ENCODE measurements around the gene ATG9A. TPM values are rescaled to one million over a fixed set of nuclear protein-coding genes. Genes with fewer than 3 reads are reported as not detected.
A peak's percentile ranks its signal among the peaks of the same experiment; 100 is the strongest.

The ATG9A gene
- total RNA-seq, 1 donor from 2014 or later = 62.4 TPM

GRCh38 chr2:219230059-219230540, 664 bp upstream of the ATG9A start:
- no peak for DNase-seq (ENCODE audit: extremely low spot score in 2 of 2)

DNA sequence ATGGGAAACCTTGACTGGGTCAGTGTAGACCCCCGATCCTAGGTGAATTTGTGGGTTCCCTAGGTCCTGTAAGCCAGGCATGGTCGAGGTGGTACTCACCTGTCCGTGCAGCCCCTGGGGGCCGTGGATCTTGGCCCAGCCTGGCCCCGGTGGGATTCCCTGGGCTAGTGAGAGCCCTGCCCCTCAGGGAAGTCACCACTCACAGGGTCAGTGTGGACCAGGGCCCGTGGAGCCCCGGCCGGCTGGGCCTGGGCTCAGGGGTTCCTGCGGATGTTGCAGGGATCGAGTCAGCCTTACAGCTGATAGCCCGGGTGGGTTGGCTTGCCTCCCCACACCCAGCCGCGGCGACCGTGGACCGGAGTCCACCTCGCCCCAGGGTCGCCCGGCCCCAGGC, 528 bp downstream of the ATG9A start:
- DNase-seq (ENCODE audit: extremely low spot score in 2 of 2) = peak in 1 of 2 donors; percentile 88
- TF ChIP-seq POLR2A (IDR thresholded peaks at IDR 0.05) = no peak
- TF ChIP-seq, protein P1, sequence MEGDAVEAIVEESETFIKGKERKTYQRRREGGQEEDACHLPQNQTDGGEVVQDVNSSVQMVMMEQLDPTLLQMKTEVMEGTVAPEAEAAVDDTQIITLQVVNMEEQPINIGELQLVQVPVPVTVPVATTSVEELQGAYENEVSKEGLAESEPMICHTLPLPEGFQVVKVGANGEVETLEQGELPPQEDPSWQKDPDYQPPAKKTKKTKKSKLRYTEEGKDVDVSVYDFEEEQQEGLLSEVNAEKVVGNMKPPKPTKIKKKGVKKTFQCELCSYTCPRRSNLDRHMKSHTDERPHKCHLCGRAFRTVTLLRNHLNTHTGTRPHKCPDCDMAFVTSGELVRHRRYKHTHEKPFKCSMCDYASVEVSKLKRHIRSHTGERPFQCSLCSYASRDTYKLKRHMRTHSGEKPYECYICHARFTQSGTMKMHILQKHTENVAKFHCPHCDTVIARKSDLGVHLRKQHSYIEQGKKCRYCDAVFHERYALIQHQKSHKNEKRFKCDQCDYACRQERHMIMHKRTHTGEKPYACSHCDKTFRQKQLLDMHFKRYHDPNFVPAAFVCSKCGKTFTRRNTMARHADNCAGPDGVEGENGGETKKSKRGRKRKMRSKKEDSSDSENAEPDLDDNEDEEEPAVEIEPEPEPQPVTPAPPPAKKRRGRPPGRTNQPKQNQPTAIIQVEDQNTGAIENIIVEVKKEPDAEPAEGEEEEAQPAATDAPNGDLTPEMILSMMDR (IDR thresholded peaks at IDR 0.05) = no peak
- no peak for TF ChIP-seq POLR2AphosphoS5 (IDR thresholded peaks at IDR 0.05; ENCODE audit: insufficient read depth in 1 of 2, low read depth in 1 of 2)
- Histone ChIP-seq H3K9me3 (no peaks in the 10 kb centered on the region), H3K4me3 (peak overlapping the region; percentile 64 to 85), H3K4me1 (peaks cover 46% of the 10 kb centered on the region), H3K36me3 (peaks cover 12 to 53% of the 10 kb centered on the region in 2 donors), H3K27me3 (no peaks in the 10 kb centered on the region), H3K27ac (peak overlapping the region; percentile 83)
- intact Hi-C loops (cut with DNase I) = no loop called here

More at GRCh38 chr2:219230059-219230540, 664 bp upstream of the ATG9A start:
- no peaks in the 10 kb centered on the region for H3K9me3 ChIP-seq
- H3K27me3 ChIP-seq = no peaks in the 10 kb centered on the region
- TF ChIP-seq, protein P1 (IDR thresholded peaks at IDR 0.05) = no peak
- no peak for TF ChIP-seq POLR2A (IDR thresholded peaks at IDR 0.05)
- no peak for TF ChIP-seq POLR2AphosphoS5 (IDR thresholded peaks at IDR 0.05; ENCODE audit: insufficient read depth in 1 of 2, low read depth in 1 of 2)
- H3K4me3 ChIP-seq = peak overlapping the region; percentile 64 to 85
- peak overlapping the region; percentile 83 for H3K27ac ChIP-seq
- intact Hi-C loops (cut with DNase I) = no loop called here
- peaks cover 46% of the 10 kb centered on the region for H3K4me1 ChIP-seq
- peaks cover 4 to 53% of the 10 kb centered on the region in 2 donors for H3K36me3 ChIP-seq

DNA sequence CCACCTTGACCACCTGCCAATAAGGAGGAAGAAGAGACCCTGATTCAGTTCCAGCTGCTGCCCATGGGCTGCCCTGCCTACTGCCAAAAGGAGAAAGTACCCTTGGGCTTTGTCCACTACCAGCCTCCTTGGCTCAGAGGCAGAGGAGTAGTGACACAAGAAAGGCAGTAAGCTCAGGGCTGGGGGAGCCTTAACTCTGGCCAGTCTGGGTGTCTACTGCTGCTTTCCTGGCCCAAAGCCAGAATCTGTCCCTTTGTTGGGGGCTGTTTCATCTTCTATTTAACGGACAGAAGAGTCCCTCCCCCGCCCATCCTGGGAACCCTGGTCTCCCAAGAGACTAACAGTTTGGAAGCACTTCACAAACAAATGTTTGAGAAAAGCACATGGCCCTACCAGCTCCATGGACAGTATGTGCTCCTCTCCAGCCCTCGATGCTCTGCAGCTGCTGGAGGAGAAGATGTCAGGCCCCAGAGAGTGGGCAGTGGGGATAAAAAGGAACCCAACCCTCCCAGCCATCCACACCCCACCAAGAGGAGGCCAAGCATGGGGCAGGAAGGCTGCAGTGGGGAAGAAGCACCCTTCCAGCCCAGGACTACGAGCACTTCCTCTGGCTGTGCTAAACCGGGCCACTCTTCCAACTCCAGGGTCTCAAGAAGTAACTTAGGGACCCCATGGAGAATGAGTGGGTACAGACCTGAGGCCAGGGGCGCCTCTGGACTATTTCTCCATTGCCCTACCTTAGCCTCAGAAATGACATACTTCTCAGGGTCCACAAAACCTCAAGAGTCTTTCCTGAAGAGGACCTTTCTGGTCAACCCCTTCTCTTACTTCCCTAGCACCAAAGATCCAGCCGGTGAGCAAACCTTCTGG, 1.2 kb downstream of the ATG9A start:
- H3K4me1 ChIP-seq = peaks cover 46% of the 10 kb centered on the region
- intact Hi-C loops (cut with DNase I) = no loop called here

GRCh38 chr2:219225350-219225749, 4.1 kb downstream of the ATG9A start:
- no peak overlapping the region for H3K27ac ChIP-seq
- no peaks in the 10 kb centered on the region for H3K27me3 ChIP-seq
- TF ChIP-seq, protein P1 (IDR thresholded peaks at IDR 0.05) = no peak
- TF ChIP-seq POLR2A (IDR thresholded peaks at IDR 0.05) (no peak), POLR2AphosphoS5 (IDR thresholded peaks at IDR 0.05; ENCODE audit: insufficient read depth in 1 of 2, low read depth in 1 of 2) (no peak)
- H3K4me1 ChIP-seq = peaks cover 24% of the 10 kb centered on the region
- no peak for DNase-seq (ENCODE audit: extremely low spot score in 2 of 2)
- intact Hi-C loops (cut with DNase I) = no loop called here
- no peak overlapping the region for H3K4me3 ChIP-seq
- no peaks in the 10 kb centered on the region for H3K9me3 ChIP-seq
- H3K36me3 ChIP-seq = peaks cover 12 to 65% of the 10 kb centered on the region in 2 donors

More for the DNA sequence above, 1.2 kb downstream of the ATG9A start:
- no peak for DNase-seq (ENCODE audit: extremely low spot score in 2 of 2)
- peaks cover 12 to 53% of the 10 kb centered on the region in 2 donors for H3K36me3 ChIP-seq
- TF ChIP-seq POLR2A (IDR thresholded peaks at IDR 0.05) = no peak
- H3K27ac ChIP-seq = peak overlapping the region; percentile 83
- H3K9me3 ChIP-seq = no peaks in the 10 kb centered on the region
- no peaks in the 10 kb centered on the region for H3K27me3 ChIP-seq
- H3K4me3 ChIP-seq = peak overlapping the region; percentile 64 to 85

DNA sequence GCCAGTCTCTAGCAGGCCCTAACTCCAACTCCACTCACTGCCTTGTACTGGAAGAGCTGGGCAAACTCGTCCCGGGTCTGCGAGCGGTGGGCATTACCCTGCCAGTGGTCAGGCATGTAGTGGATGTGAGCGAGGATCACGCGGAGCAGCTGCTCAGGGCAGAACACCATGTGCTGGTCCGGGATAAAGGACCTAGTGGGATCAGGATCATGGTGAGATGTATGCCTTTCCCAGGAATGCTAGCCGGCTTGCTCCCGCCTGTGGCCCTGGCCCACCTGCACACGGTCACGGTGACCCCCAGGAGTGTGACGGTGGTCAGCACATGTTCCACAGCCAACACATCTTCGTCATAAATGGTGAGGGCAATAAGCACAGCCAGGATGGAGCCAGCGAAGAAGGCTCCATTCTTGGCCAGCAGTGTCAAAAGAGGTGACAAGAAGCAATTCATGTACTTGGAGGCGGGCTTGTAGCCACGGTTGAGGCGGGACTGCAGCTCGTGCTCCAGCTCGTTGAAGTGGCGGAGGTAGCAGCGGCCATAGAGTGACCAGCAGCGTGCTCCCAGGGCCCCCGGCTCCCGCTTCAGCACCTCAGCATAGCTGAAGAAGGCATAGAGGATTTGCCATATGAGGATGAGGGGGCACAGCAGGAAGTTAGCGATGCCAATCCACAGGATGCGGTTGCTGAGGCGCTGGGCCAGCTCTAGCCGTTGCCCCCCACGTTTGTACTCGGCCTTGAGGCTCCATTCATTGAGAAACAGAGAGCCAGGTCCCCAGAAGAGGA, 5.4 kb downstream of the ATG9A start:
- peaks cover 12 to 72% of the 10 kb centered on the region in 2 donors for H3K36me3 ChIP-seq
- H3K27me3 ChIP-seq = no peaks in the 10 kb centered on the region
- intact Hi-C loops (cut with DNase I) = no loop called here

More for the DNA sequence above, 5.4 kb downstream of the ATG9A start:
- no peak for DNase-seq (ENCODE audit: extremely low spot score in 2 of 2)
- H3K4me3 ChIP-seq = no peak overlapping the region
- H3K9me3 ChIP-seq = no peaks in the 10 kb centered on the region
- H3K4me1 ChIP-seq = peaks cover 32% of the 10 kb centered on the region
- TF ChIP-seq, protein P1 (IDR thresholded peaks at IDR 0.05) = no peak
- TF ChIP-seq POLR2A (IDR thresholded peaks at IDR 0.05) (no peak), POLR2AphosphoS5 (IDR thresholded peaks at IDR 0.05; ENCODE audit: insufficient read depth in 1 of 2, low read depth in 1 of 2) (no peak)
- no peak overlapping the region for H3K27ac ChIP-seq

Data from vagina (tissue), 2 donors.